Type B pancreatic cell (in vitro differentiated cells): ENCODE measurements around the gene RUVBL1. TPM values are rescaled to one million over a fixed set of nuclear protein-coding genes. Genes with fewer than 3 reads are reported as not detected.

ENCODE experiments used
- DNase-seq: peaks from one replicate; pipeline ENCODE4 v3.0.0; 2021; ENCODE audit warnings: mixed read lengths; ENCODE audit not compliant: unreplicated experiment; ENCODE audit errors: extremely low spot score
- H3K27ac Mint-ChIP-seq: 2 replicates; pipeline ENCODE4 v1.8.0; 2021; ENCODE audit warnings: mild to moderate bottlenecking, mixed read lengths
- H3K27me3 Mint-ChIP-seq: 2 replicates; pipeline ENCODE4 v1.8.0; 2021; ENCODE audit warnings: mixed read lengths
- H3K36me3 Mint-ChIP-seq: 2 replicates; pipeline ENCODE4 v1.8.0; 2021; ENCODE audit warnings: mixed read lengths
- H3K4me1 Mint-ChIP-seq: one replicate; pipeline ENCODE4 v1.8.0; 2021; ENCODE audit warnings: mixed read lengths; ENCODE audit not compliant: unreplicated experiment
- H3K4me3 Mint-ChIP-seq: 2 replicates; pipeline ENCODE4 v1.8.0; 2021; ENCODE audit warnings: mild to moderate bottlenecking, mixed read lengths
- H3K9me3 Mint-ChIP-seq: 2 replicates; pipeline ENCODE4 v1.8.0; 2021; ENCODE audit warnings: mixed read lengths
- CTCF ChIP-seq: fragments of 200-600 bp; sonication (generic); conservative IDR thresholded peaks from 2 replicates; pipeline ENCODE4 v1.5.0; 2021; ENCODE audit warnings: antibody characterized with exemption, mild to moderate bottlenecking
- total RNA-seq: library from RNA; stranded (reverse); gene quantifications from 2 replicates; pipeline ENCODE4 v1.2.1, GENCODE V29; 2021; ENCODE audit warnings: low replicate concordance

Gene RUVBL1
- total RNA-seq, 1 donor from 2014 or later = 61.1 TPM

- DNase-seq = peak; percentile 96
- Mint-ChIP-seq H3K4me1 (peaks cover 9% of the 10 kb centered on the region), H3K36me3 (peaks cover 4% of the 10 kb centered on the region), H3K27me3 (no peaks in the 10 kb centered on the region), H3K27ac (peak overlapping the region; percentile 89), H3K4me3 (peak overlapping the region; percentile 87), H3K9me3 (no peaks in the 10 kb centered on the region)
- TF ChIP-seq CTCF = peak; percentile 99
Measured at GRCh38 chr3:128075522-128076482, 47.8 kb downstream of the RUVBL1 start.

GRCh38 chr3:128074851-128075521, 48.6 kb downstream of the RUVBL1 start:
- no peak for DNase-seq
- H3K4me1 Mint-ChIP-seq = peaks cover 9% of the 10 kb centered on the region
- no peak for TF ChIP-seq CTCF
- H3K4me3 Mint-ChIP-seq = peak overlapping the region; percentile 87
- H3K36me3 Mint-ChIP-seq = peaks cover 6% of the 10 kb centered on the region
- peak overlapping the region; percentile 89 for H3K27ac Mint-ChIP-seq
- H3K27me3 Mint-ChIP-seq = no peaks in the 10 kb centered on the region
- H3K9me3 Mint-ChIP-seq = no peaks in the 10 kb centered on the region

GRCh38 chr3:128073807-128074206, 49.8 kb downstream of the RUVBL1 start:
- DNase-seq = no peak
- Mint-ChIP-seq H3K27me3 (no peaks in the 10 kb centered on the region), H3K9me3 (no peaks in the 10 kb centered on the region), H3K36me3 (peaks cover 4% of the 10 kb centered on the region), H3K4me3 (no peak overlapping the region), H3K4me1 (peaks cover 9% of the 10 kb centered on the region), H3K27ac (peak overlapping the region; percentile 24)
- TF ChIP-seq CTCF = no peak

GRCh38 chr3:128073185-128073725, 50.4 kb downstream of the RUVBL1 start:
- peaks cover 9% of the 10 kb centered on the region for H3K4me1 Mint-ChIP-seq

More at GRCh38 chr3:128073185-128073725, 50.4 kb downstream of the RUVBL1 start:
- no peak for TF ChIP-seq CTCF
- no peaks in the 10 kb centered on the region for H3K9me3 Mint-ChIP-seq
- H3K36me3 Mint-ChIP-seq = peaks cover 7% of the 10 kb centered on the region
- no peak overlapping the region for H3K4me3 Mint-ChIP-seq
- DNase-seq = no peak
- peak overlapping the region; percentile 24 for H3K27ac Mint-ChIP-seq
- no peaks in the 10 kb centered on the region for H3K27me3 Mint-ChIP-seq
